ENCODE results near the gene THAP2. TPM values are rescaled to one million over a fixed set of nuclear protein-coding genes. Genes with fewer than 3 reads are reported as not detected.

Gene THAP2
- 10.1 TPM for total RNA-seq
- long read RNA-seq, full-length matches to known transcripts: 3 of 19 reads
- long read RNA-seq, partial matches to known transcripts: 0 of 19 reads
- long read RNA-seq, other reads (novel, unspliced or antisense): 16 of 19 reads

DNA sequence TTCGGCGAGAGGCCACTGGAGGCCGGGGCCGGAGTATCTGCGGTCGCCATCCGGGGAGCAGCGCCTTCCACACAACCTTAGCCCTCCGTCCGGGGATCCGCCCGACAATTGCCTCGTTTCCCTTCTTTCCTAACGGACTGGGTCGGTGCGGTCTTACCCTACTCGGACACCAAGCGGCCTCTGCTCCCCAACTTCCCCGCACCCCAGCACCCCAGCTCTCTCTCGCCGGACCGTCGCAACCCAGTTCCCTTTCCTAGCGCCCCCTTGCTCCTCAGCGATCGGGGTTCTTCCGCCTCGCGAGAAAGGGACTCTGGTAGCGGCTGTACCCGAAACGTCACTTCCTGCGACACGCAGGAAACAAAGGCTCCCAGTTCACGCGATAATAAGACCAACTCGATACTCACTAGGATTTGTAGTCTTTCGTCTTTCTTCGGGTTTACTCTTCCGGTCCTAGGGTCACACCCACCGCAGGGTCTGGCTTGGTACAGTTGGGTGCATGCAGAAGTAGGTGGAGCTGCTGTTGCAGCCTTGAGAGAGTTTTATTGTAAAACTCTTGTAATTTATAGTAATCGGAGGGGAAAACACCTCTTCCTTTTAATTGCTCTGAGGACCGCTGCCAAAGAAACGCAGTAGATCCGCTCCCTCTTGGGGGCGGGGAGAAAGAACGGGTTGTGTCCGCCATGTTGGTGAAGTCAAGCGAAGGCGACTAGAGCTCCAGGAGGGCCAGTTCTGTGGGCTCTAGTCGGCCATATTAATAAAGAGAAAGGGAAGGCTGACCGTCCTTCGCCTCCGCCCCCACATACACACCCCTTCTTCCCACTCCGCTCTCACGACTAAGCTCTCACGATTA, at the start of gene THAP2, which contains the start of gene ZFC3H1:
THAP2 (plus strand) TSS at position 741 of the 850 bp plus-strand sequence. CDS start 209 bp downstream, outside the sequence.
ZFC3H1 (minus strand) TSS at position 288 of the 850 bp plus-strand sequence; CDS start at position 50, 238 bp downstream.
- peak; percentile 97 for DNase-seq (ENCODE audit: low spot score)

DNA sequence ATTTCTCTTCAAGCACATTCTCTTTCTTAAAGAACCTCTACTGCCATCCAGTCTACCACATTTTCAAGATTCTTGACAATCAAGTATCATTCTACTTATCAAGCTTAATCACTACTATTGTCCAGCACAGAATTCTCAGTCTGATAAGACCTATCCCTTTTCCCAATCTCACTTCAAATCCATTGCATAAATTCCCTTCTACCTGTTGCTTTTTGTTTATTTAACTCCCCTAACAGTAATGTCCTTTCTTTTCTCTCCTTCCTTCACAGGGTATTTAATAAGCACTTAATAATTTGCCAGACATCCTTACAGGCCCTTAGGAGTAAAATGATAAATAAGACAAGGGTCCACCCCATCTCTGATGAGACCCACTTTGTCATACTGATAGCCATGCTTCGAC, 42.2 kb upstream of the THAP2 start:
- DNase-seq (ENCODE audit: low spot score): no peak

DNA sequence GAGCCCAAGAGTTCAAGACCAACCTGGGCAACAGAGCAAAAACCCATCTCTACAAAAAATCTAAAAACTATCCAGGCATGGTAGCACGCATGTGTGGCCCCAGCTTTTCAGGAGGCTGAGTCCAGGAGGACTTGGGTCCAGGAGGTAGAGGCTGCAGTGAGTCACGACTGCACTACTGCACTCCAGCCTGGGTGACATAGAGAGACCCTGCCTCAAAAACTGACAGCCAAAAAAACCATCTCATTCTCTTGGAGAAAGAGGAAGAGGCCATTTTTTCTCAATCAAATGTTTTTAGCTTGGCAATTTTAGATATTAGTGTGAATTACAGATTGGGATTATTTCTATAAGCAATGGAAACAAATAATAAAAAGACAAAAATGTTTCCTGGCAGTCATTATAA, 38.6 kb upstream of the THAP2 start:
- DNase-seq (ENCODE audit: low spot score): no peak

DNA sequence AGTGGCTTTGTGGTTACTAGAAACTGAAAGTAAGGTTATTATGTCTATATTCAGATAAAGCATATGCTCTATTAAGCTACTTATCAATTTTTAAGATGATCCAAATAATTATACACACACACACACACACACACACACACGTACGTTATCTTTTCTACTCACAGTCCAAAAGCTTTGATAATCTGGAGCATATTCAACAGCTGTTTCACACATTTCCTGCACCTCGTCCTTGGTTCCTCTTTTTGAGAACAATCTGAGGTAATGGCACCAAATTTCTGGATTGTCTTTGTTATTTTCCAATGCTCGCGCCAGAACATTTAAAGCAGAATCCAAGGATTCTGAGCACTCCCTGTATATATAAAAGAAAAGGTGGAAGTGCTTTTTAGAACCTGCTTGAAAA, 38.0 kb upstream of the THAP2 start:
- no peak for DNase-seq (ENCODE audit: low spot score)

DNA sequence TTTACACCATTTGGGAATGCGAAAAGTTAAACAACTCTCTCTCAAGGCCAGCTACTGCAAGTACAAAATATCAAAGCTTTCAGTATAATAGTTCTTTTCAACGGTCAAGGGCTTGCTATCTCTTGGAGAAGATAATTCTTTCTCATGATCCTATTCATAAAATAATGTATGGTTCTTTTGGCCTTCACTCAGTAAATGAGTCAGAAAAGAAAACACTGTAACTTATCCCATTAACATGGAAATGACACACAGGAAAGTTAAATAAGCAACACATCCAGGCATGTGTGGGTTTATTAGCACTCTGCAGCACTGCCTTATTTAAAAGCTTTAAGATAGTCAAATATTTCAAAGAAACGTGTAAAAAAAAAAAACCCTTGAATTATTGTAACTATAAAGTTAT, 37.3 kb upstream of the THAP2 start:
- DNase-seq (ENCODE audit: low spot score): no peak

DNA sequence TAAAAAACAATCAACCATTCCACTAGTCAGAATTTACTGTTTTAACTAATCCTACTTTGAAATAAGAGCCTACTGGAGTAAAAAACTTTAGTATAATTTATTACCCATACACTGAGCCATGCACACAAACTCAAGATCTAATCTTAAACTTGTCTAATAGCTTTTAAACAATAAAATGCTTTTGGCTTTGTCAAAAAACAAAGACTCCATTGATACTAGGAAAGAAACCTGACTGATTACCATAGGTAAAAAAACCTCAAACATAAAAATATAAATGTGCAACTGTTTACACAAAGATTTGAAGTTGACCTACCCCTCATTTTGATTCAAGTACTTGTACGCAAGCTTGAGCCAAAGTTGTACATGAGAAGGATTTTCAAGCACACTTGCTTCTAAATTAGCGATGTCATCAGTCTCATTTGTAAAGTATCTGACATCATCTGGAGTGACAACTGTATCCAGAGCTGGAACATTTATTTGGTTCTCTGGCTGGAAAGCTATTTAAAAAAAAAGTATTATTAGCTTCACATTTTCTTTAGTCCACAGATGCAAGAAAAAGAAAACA, 36.6 kb upstream of the THAP2 start:
- no peak for DNase-seq (ENCODE audit: low spot score)

DNA sequence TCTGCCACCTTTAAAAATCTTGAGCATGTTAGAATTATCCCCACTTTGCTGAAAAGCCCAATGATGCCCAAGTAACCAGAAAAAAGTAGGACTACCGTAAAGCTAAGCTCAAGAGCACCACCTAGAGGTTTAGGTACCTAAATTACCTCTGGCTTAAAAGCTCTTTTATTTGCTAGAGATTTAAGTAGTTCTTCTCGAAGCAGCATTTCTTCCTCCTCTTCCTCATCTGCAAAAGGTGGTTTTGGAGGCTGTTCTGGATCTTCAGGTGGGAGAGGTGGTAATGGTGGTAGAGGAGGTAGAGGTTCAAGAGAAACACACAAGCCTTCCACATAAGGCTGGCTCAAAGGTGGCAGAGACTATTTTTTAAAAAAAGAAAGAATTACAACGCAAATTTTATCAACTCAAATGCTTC, 27.4 kb upstream of the THAP2 start:
- DNase-seq (ENCODE audit: low spot score): no peak

DNA sequence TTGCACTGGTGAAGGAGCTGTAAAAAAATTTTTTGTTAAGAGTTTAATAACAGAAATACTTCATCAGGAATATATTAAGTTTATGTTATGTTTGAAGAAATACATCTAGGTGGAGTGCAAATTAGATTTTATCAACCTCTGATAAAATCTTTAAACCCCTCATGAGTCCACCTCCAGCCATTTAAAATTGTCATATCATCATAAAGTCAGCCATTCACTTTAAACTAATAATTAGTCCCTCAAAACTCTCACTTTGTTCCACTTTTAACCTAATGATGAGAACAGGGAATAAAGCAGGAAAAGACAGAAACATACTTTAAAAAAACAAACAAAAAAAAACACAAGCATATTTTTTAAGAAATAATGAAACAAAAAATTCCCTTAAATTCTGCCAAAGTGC, 25.6 kb upstream of the THAP2 start:
- no peak for DNase-seq (ENCODE audit: low spot score)

DNA sequence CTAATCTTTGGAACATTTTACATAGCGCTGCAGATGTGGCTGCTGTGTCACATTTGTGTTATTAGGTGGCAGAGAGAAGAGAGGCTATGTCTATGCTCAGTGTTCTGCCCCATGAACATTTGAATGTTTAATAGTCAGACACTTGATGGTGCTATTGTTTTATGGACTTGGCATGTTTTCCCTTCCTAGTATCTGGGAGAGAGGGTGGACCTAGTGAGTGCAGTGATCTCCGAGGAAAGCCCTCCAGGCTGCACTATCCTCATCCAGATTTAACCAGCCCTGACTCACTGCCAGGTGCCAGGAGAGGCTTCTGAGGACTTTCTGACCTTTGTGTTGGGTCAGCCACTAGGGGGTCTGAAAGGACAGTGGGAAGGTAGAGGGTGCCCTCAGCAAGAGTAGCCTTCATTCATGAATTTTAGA, 24.8 kb upstream of the THAP2 start:
- no peak for DNase-seq (ENCODE audit: low spot score)

DNA sequence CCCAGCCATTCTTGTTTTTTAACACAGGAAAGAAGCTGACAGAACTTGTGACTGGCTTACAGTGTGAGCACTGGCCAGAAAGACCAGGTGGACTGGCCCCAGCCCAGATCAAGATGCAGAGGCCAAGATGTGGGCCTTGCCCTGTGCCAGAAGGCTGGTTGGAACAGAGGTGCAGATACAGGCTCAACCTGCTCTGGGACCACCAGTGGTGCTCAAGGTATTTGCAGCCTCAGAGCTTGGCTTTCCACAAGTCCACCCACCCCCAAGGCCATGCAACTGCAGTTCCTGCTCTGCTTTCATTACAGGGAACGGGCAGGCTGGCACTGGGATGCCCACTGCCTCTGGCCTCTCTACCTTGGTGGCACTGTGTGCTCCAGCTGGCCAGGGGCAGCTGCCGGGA, 23.8 kb upstream of the THAP2 start:
- peak; percentile 76 for DNase-seq (ENCODE audit: low spot score)

DNA sequence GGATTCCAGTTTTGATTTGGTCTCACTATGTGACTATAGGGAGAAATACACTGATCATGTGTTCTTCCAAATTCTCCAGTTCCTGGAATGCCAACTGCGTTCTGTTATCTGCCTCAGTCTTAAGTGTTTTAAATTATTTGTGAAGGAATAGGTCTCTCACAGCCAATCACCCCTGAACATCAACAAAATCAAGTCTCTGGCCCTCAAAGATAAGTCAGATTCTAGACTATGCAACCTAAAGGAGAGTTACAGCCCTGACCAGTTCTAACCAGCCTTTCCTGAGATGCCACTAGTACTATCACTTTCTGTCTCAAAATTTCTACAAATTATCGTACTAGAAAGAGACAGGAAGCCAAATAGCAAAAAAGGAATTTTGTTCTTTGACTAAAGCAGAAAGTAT, 22.7 kb upstream of the THAP2 start:
- no peak for DNase-seq (ENCODE audit: low spot score)

DNA sequence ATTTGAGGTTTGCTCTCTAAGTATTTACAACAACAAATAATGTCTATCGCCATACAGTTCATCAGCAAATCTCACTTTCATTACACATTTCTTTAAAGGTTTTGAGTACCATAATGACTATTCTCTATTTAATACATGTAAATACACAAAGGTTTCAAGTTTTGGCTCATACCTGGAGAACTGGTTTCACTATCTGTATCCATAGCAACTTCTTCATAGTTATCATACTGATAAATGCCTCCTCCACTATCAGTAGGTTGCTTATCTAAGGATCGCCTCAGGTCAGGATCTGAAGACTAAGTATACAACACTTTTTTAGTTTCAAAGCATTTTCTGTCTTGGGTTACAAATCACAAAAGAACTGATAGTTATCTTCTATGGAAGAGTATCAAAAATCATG, 21.8 kb upstream of the THAP2 start:
- DNase-seq (ENCODE audit: low spot score): no peak

DNA sequence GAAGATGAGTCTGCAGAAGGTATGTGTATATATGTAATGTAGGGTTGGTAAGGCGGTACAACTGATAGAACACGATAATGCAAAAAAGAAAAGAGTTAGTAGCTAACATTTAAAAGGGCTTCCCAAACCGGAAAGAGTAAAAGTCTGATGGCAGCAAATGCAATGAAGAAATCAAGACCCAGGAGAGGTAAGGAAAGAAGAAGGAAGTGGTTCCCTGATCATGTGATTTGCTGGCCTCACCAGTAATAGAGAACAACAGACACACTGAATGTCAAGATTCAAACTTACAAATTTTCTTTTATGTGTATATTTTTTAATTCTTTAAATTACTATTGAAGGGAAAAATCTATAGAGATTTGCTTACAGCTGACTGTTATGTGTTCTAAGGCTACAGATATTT, 18.8 kb upstream of the THAP2 start:
- DNase-seq (ENCODE audit: low spot score): no peak

DNA sequence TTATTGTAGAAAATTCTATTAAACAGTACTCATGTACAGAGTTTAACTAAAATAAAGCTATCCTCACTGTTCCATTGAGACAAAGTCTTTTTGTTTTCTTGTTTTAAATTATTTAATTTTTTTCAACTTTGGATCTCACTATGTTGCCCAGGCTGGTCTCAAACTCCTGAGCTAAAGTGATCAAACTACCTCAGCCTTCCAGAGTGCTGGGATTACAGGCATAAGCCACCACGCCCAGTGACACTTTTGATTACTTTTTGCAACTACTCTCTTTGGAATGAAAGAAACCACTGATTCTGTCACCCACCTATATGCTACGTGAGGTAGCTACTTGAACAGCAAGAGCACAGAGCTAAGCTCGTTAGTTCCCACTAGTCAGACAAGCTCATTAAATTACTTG, 17.6 kb upstream of the THAP2 start:
- no peak for DNase-seq (ENCODE audit: low spot score)

DNA sequence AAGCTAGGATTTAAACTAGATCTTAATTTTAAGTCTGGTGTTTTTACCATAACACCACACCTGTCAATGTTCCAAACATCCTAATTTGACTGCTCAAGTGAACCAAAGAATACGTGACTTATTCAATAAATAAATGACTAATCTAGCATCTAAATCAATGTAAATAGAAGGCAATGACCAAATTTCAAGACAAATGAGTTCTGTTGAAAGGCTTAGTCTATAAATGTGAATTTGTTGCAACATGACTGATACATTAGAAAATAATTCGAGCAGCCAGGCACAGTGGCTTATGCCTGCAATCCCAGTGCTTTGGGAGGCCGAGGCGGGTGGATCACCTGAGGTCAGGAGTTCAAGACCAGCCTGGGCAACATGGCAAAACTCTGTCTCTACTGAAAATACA, 15.6 kb upstream of the THAP2 start:
- no peak for DNase-seq (ENCODE audit: low spot score)

DNA sequence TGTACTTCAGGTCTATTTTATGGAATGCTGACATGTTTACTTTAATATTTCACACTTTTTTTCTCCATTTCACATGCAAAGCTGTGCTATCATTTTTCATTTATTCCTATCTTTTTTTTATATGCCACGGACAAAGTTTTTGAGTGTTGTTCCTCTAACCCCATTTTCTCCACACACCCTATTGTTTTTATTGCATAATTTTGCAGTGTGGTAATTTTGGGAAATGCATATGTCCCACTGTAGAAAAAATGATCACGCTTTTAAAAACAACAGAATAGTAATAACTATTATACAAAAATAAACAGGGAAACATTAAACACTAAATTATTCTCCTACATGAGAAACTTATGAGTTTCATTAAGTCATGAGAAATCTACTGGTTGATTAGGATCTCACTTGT, 14.7 kb upstream of the THAP2 start:
- no peak for DNase-seq (ENCODE audit: low spot score)

DNA sequence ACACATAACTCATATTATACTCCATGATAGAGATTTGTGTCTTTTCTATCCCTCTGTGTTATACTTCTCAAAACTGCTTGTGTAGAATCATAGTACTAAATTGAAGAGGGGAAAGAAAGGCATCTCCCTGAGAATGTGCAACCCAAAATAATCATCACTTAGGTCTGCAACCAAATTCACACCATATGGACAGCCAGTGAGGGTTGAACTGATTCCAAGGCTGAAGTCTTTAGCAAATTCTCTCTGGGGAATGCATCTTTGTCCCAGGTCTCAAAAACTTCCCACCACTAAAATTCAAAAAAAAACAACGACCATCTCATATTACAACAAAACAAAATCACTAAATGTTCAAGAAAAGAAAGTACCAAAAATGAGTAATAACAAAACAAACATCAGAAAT, 11.4 kb upstream of the THAP2 start:
- no peak for DNase-seq (ENCODE audit: low spot score)

DNA sequence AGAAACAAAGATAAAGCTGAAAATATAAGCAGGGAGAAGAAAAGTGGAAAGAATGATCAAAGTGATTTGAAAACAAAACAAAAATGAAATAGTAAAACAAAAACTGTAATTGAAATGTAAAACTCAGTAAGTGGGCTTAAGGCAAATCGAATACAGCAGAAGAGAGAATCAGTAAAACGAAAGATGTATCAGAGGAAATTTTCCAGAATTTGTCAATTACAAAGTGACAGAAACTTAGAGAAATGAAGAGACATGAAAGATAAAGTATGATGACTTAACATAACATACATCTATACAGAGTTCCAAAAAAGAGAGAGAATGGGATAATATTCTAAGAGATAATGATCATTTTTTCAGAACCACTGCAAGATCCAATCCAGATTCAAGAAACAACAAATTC, 11.0 kb upstream of the THAP2 start:
- no peak for DNase-seq (ENCODE audit: low spot score)

DNA sequence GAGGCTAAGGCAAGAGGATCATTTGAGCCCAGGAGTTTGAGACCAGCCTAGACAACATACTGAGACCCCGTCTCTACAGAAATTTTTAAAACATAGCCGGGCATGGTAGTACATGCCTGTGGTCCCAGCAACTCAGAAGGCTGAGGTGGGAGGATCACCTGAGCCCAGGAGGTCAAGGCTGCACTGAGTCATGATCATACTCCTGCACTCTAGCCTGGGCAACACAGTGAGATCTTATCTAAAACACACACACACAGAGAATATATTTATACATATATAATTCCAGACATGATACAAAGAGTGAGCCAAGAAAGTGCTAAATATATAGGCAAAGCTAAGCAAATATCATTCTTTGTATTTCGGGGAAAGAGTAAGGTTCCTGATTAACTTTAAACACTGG, 9.9 kb upstream of the THAP2 start:
- no peak for DNase-seq (ENCODE audit: low spot score)

DNA sequence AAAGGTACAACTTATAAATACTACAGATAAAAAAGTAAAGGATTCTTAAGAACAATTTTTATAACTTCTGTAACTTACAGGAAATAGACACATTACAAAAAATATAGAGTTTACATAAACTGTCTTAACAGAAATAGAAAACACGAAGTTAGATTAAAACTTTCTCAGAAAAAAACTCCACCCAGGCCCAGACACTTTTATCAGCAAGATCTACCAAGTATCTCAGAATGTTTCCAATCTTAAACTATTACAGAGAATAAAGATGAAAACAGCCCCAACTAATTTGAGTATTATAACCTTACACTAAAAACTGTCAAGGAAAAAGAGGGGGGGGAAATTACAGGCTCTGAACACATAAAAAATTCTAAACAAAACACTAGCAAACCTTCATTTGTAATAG, 8.6 kb upstream of the THAP2 start:
- no peak for DNase-seq (ENCODE audit: low spot score)

DNA sequence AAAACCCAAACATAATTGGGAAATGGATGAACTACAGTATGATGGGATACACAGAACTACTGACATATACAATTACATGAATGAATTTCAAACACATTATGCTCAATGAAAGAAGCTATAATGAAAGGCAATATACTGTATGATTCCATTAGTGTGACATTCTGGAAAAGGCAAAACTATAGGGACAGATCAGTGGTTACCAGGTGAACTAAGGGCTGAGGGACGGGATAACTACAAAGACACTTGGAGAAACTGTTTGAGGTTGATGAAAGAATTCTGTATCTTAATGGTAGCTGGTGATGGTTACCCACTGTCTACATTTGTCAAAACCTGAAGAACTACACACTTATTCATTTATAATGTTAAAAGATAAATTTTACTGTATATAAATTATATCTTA, 8.2 kb upstream of the THAP2 start:
- DNase-seq (ENCODE audit: low spot score): no peak

DNA sequence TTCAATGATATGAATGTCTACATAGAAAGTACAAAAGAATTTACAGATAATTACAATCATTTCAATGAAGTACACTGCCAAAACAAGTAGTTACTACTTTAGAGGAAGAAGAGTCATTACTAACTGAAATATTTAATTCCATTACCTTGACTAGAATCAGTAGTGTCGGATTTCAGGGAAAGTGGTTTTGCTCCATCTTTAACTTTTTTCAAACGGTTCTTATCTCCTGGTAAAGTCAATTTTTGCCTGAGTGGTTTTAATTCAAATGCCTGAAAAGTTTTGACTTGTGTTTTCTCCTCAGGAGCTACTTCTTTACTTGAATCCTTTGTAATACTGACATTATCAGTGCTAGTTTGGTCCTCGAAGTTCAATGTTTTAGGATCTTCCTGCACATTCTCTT, 7.4 kb upstream of the THAP2 start:
- DNase-seq (ENCODE audit: low spot score): no peak
